NCI-H774 (cell line): ENCODE data around the gene MIDN.

Experiments
- DNase-seq: peaks from one replicate; lab custom pipeline; 2025; lab: John Stamatoyannopoulos, UW

Gene MIDN

GRCh38 chr19:1270854-1271527, 22.6 kb downstream of the MIDN start:
- DNase-seq = no peak

- DNase-seq = no peak
Observed at GRCh38 chr19:1271528-1272422, 23.4 kb downstream of the MIDN start.

- no peak for DNase-seq
Observed at GRCh38 chr19:1272423-1273262, 24.3 kb downstream of the MIDN start.

- no peak for DNase-seq
Observed at GRCh38 chr19:1273263-1274041, 25.1 kb downstream of the MIDN start.

GRCh38 chr19:1274081-1274851, 25.9 kb downstream of the MIDN start:
- DNase-seq = no peak

GRCh38 chr19:1274852-1275259, 26.5 kb downstream of the MIDN start:
- no peak for DNase-seq

- peak; percentile 94 for DNase-seq
Observed at GRCh38 chr19:1275260-1275975, 27.0 kb downstream of the MIDN start, which contains the start of gene FAM174C. Gene FAM174C (plus strand): TSS chr19:1275530. CDS start chr19:1275550, 20 bp downstream.

- no peak for DNase-seq
Observed at GRCh38 chr19:1275976-1276627, 27.7 kb downstream of the MIDN start.

- DNase-seq = no peak
Observed at GRCh38 chr19:1276628-1277022, 28.2 kb downstream of the MIDN start.

GRCh38 chr19:1277061-1277460, 28.7 kb downstream of the MIDN start:
- DNase-seq = no peak

- DNase-seq = no peak
Observed at GRCh38 chr19:1278074-1278473, 29.7 kb downstream of the MIDN start.

- DNase-seq = no peak
Observed at GRCh38 chr19:1278713-1279660, 30.6 kb downstream of the MIDN start.

GRCh38 chr19:1279782-1280341, 31.5 kb downstream of the MIDN start:
- DNase-seq = peak; percentile 66

- no peak for DNase-seq
Observed at GRCh38 chr19:1280636-1281568, 32.5 kb downstream of the MIDN start.

GRCh38 chr19:1281569-1282287, 33.3 kb downstream of the MIDN start:
- DNase-seq = no peak

GRCh38 chr19:1282588-1283206, 34.3 kb downstream of the MIDN start:
- no peak for DNase-seq
